ENCODE measurements around the gene HOXB3.

GRCh38 chr17:48544349-48545021, 45.6 kb downstream of the HOXB3 start:
- TF ChIP-seq CTCF (IDR thresholded peaks at IDR 0.05) (no peak), POLR2AphosphoS5 (IDR thresholded peaks at IDR 0.05) (peak in 1 of 2 donors; percentile 37), POLR2A (IDR thresholded peaks at IDR 0.05) (peak in 1 of 4 donors; percentile 29)

All from upper lobe of left lung (tissue), 4 donors.